Tibial artery (tissue), 4 donors: ENCODE results near the gene STARD3.

ENCODE experiments used
- DNase-seq, 2 donors: peaks; one replicate each; pipeline ENCODE4 v3.0.0-alpha.2; 2019
- H3K27ac ChIP-seq, 2 donors: fragments of 200-600 bp; sonication (generic) in 1 of 2; 1 replicate in 1 of 2; 2 replicates in 1 of 2; pipeline ENCODE4 v1.5.1; 2018 to 2019; ENCODE audit warnings: mild to moderate bottlenecking in 1 of 2
- H3K27me3 ChIP-seq, 2 donors: fragments of 200-600 bp; sonication (generic) in 1 of 2; one replicate each; pipeline versions ENCODE4 v1.5.1 to v1.6.0; 2016 to 2019
- H3K36me3 ChIP-seq, 3 donors: fragments of 200-600 bp; sonication (generic) in 2 of 3; one replicate each; pipeline ENCODE4 v1.5.1; 2016 to 2019; ENCODE audit warnings: mild to moderate bottlenecking in 2 of 3
- H3K4me1 ChIP-seq, 4 donors: fragments of 200-600 bp; sonication (generic) in 2 of 4; 1 replicate in 3 of 4; 2 replicates in 1 of 4; pipeline ENCODE4 v1.5.1; 2016 to 2019
- H3K4me3 ChIP-seq, 2 donors: fragments of 200-600 bp; sonication (generic) in 1 of 2; 1 replicate in 1 of 2; 2 replicates in 1 of 2; pipeline ENCODE4 v1.5.1; 2018 to 2019; ENCODE audit warnings: mild to moderate bottlenecking in 2 of 2
- H3K9me3 ChIP-seq, 3 donors: fragments of 200-600 bp; sonication (generic) in 1 of 3; one replicate each; pipeline ENCODE4 v1.5.1; 2016 to 2019
- CTCF ChIP-seq, 2 experiments: fragments of 200-600 bp in 1 of 2; fragments of 450-650 bp in 1 of 2; IDR thresholded peaks; one replicate each; pipeline ENCODE4 v1.5.1; 2017 to 2019; ENCODE audit warnings: antibody characterized with exemption in 2 of 2, mild to moderate bottlenecking in 1 of 2, moderate library complexity in 1 of 2
- intact Hi-C: fragments of 100-400 bp; cut with DNase I; formaldehyde crosslinking; loops from one replicate; pipeline ENCODE4 v1.15.0; 2023; ENCODE audit warnings: low total_unique reads

STARD3 gene

GRCh38 chr17:39621523-39622379, 15.2 kb upstream of the STARD3 start:
- H3K27ac ChIP-seq = no peak overlapping the region
- intact Hi-C loops = loop anchor here (1.0 to 5.0 kb wide), 2 partner anchors 111 to 133 kb away; partner anchors contain the start of gene MIEN1
- TF ChIP-seq CTCF (IDR thresholded peaks at IDR 0.05) = peak; percentile 99 to 100
- peaks cover 2 to 46% of the 10 kb centered on the region in 2 donors for H3K27me3 ChIP-seq
- peaks cover 0 to 45% (median 16%) of the 10 kb centered on the region in 4 donors for H3K4me1 ChIP-seq
- no peaks in the 10 kb centered on the region for H3K9me3 ChIP-seq
- H3K36me3 ChIP-seq = no peaks in the 10 kb centered on the region
- H3K4me3 ChIP-seq = no peak overlapping the region
- DNase-seq = peak; percentile 85 to 91

DNA sequence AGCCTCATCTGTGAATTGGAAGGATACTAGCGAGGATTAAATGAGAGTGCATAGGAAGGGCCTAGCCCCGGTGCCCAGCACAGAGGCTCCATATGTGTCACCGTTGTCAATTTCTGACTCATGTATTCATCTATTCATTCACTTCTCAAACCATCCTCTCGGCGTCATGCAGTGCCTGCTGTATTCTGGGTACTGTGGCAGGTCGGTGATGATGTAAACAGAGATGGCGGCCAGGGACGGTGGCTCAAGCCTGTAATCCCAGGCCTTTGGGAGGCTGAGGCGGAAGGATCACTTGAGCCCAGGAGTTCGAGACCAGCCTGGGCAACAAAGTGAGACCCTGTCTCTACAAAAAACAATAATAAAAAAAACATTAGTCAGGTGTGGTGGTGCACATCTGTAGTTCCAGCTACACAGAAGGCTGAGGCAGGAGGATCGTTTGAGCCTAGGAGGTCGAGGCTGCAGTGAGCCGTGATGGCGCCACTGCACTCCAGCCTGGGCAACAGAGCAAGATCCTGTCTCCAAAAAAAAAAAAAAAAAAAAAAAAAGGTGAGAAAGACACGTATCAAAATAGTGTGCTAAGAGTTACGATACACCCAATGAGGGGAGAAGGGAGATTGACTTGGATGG, 14.5 kb upstream of the STARD3 start:
- Histone ChIP-seq H3K27ac (no peak overlapping the region), H3K9me3 (no peaks in the 10 kb centered on the region), H3K36me3 (no peaks in the 10 kb centered on the region), H3K27me3 (peaks cover 10 to 46% of the 10 kb centered on the region in 2 donors), H3K4me1 (peaks cover 0 to 47% (median 21%) of the 10 kb centered on the region in 4 donors), H3K4me3 (no peak overlapping the region)
- no peak for DNase-seq
- TF ChIP-seq CTCF (IDR thresholded peaks at IDR 0.05) = no peak
- intact Hi-C loops = loop anchor here (1.0 to 5.0 kb wide), 2 partner anchors 110 to 132 kb away; partner anchors contain the start of gene MIEN1

DNA sequence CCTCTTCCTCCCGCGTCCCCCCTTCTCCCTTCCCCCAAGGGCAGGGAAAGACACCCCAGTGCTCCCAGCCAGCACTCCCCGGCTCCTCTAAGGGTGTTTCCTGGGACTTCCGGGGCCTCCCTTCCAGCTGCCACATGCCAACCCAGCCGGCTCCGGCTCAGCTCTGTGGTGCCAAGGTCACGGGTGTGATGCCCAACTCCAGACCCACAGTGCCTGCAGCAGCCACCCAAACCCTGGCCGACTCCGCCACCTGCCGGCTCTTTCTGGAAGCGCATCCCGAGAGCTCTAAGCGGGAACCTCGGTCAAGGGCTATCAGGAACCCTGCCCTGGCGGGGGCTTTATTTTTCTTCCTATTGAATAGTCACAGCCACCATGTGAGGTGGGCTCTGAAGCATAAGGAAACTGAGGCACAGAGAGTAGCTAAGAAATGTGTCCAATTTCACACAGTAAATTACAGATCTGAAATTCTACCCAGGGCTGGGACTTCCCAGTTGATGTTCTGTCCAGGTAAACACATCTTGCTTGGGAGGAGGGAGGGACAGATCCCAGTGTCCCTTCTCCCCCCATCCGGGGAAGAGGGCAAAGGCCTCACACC, 13.5 kb upstream of the STARD3 start:
- H3K36me3 ChIP-seq = no peaks in the 10 kb centered on the region
- no peak overlapping the region for H3K27ac ChIP-seq
- peak; percentile 84 to 89 for DNase-seq
- peaks cover 15 to 55% of the 10 kb centered on the region in 2 donors for H3K27me3 ChIP-seq
- no peaks in the 10 kb centered on the region for H3K9me3 ChIP-seq
- no peak overlapping the region for H3K4me3 ChIP-seq
- peaks cover 0 to 40% (median 16%) of the 10 kb centered on the region in 4 donors for H3K4me1 ChIP-seq
- TF ChIP-seq CTCF (IDR thresholded peaks at IDR 0.05) = peak; percentile 83 to 91
- intact Hi-C loops = loop anchor here (5.0 kb wide), 1 partner anchor 109 kb away; the partner anchor contains the start of gene MIEN1

GRCh38 chr17:39624313-39624712, 12.6 kb upstream of the STARD3 start:
- Histone ChIP-seq H3K27ac (no peak overlapping the region), H3K4me3 (no peak overlapping the region), H3K9me3 (no peaks in the 10 kb centered on the region), H3K4me1 (peaks cover 0 to 37% (median 12%) of the 10 kb centered on the region in 4 donors), H3K36me3 (no peaks in the 10 kb centered on the region), H3K27me3 (peaks cover 15 to 64% of the 10 kb centered on the region in 2 donors)
- no peak for DNase-seq
- no peak for TF ChIP-seq CTCF (IDR thresholded peaks at IDR 0.05)
- intact Hi-C loops = loop anchor here (5.0 kb wide), 1 partner anchor 108 kb away; the partner anchor contains the start of gene MIEN1

DNA sequence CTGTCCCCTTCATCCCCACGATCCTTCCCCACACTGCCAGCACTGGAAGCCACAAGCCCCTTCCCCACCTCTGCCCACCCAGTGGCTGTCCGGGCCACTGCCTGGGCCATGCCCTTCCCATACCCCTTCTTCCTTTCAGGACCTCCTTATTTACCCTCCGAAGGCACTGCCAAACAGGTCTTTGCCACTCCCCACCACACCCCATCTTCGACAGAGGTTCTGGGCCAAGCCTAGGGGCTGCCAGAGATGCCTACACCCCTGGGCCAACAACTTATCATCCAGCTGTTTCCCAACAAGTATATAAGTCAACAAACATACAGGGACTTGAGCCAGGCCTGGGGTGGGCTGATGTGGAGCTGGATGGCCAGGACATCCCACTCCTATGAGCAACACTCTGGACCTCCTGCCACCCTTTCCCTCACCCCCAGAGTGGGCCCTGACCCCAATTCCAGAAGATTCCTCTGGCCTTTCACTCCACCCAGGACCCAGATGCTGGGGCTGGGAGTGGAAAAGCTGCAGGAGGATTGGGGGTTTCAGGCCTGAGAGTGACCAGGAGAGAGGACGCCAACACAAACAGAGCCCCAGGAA, 11.7 kb upstream of the STARD3 start:
- no peak for TF ChIP-seq CTCF (IDR thresholded peaks at IDR 0.05)
- Histone ChIP-seq H3K36me3 (no peaks in the 10 kb centered on the region), H3K27me3 (peaks cover 15 to 73% of the 10 kb centered on the region in 2 donors), H3K27ac (no peak overlapping the region), H3K4me1 (peaks cover 0 to 37% (median 12%) of the 10 kb centered on the region in 4 donors), H3K9me3 (no peaks in the 10 kb centered on the region), H3K4me3 (no peak overlapping the region)
- DNase-seq = no peak
- intact Hi-C loops = no loop called here
